Activated T-helper 1 cell treated with anti-CD3 and anti-CD28 coated beads, Interleukin-12 subunit alpha, Interleukin-12 subunit beta, Interleukin-2, Interleukin-4 antibody, amounts not matched to agents 30 ng/mL and 10 ng/mL and 1 ng/mL, durations not matched to agents 14 hours and 24 hours and 36 hours (primary cell): ENCODE results near the gene ITGB1. TPM values are rescaled to one million over a fixed set of nuclear protein-coding genes. Genes with fewer than 3 reads are reported as not detected.
"Not testable (repeated sequence)": the region's sequence is repeated elsewhere in the genome, so short reads cannot be mapped to it uniquely, and the experiment has no call there.

Experiments
- DNase-seq: peaks from one replicate; pipeline ENCODE4 v3.0.0; 2021; ENCODE audit warnings: low spot score
- H3K27ac Mint-ChIP-seq: one replicate; pipeline ENCODE4 v1.8.0; 2021; ENCODE audit warnings: mild to moderate bottlenecking, mixed read lengths
- H3K27me3 Mint-ChIP-seq: one replicate; pipeline ENCODE4 v1.8.0; 2022; ENCODE audit warnings: mild to moderate bottlenecking, moderate library complexity, mixed read lengths; ENCODE audit not compliant: insufficient read depth
- H3K36me3 Mint-ChIP-seq: one replicate; pipeline ENCODE4 v1.8.0; 2021; ENCODE audit warnings: low read depth, mixed read lengths
- H3K4me1 Mint-ChIP-seq: one replicate; pipeline ENCODE4 v1.8.0; 2021; ENCODE audit warnings: low read depth, mixed read lengths
- H3K4me3 Mint-ChIP-seq: one replicate; pipeline ENCODE4 v1.8.0; 2021; ENCODE audit warnings: mild to moderate bottlenecking, moderate library complexity, mixed read lengths
- H3K9me3 Mint-ChIP-seq: one replicate; pipeline ENCODE4 v1.8.0; 2021; ENCODE audit warnings: mixed read lengths
- intact Hi-C: fragments of 100-400 bp; cut with micrococcal nuclease; formaldehyde crosslinking; loops from one replicate; pipeline ENCODE4 v1.15.1; 2024
- total RNA-seq: library from RNA; stranded (reverse); gene quantifications from 2 replicates; pipeline ENCODE4 v1.2.3, GENCODE V29; 2022

Gene ITGB1
- total RNA-seq, 1 donor from 2014 or later: 51.4 TPM

DNA sequence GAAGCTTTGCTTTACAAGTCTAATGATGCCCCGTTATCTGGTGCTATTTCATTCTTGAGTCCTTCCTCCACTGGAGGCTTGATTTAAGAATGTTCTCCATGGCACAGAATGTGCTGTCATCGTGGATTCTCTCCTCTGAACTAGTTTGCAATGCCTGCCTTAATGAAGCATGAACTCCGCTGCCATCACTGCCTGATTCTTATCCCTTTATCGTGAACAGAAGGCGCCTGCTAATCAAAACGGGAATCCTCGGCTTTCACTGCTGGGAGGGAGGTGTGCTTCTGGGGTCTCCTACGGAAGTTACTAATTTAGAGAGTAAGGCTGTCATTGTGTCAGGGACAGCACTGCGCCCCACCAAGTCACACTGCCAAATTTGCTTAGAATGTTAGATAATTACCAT is 56.2 kb downstream of the ITGB1 start:
- peaks cover 11% of the 10 kb centered on the region for H3K36me3 Mint-ChIP-seq
- no peak overlapping the region for H3K4me3 Mint-ChIP-seq
- no peak overlapping the region for H3K27ac Mint-ChIP-seq
- no peak for DNase-seq
- H3K27me3 Mint-ChIP-seq: no peaks in the 10 kb centered on the region
- H3K4me1 Mint-ChIP-seq: no peaks in the 10 kb centered on the region
- H3K9me3 Mint-ChIP-seq: no peaks in the 10 kb centered on the region
- intact Hi-C loops: no loop called here

DNA sequence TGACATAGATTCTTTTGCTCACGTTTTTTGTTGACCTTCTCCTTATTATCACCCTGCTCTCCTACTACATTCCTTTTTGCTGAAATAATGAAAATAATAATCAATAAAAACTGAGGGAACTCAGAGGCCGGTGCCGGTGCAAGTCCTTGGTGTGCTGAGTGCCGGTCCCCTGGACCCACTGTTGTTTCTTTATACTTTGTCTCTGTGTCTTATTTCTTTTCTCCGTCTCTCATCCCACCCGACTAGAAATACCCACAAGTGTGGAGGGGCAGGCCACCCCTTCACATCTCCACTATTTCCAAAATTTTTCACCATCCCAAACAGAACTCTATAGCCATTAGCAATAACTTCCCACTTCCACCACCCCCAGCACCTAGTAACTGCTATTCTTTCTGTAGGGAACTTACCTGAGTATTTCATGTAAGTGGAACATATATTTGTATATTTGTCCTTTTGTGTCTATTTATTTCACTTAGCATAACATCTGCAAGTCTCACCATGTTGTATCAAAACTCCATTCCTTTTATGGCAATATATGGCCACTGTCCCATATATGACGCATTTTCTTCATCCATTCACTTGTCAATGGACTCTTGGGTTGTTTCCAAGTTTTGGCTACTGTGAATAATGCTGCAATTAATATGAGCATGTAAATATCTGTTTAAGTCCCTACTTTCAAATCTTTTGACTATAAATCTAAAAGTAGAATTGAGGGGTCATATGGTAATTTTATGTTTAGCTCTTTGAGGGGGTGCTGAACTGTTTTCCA is 62.6 kb downstream of the ITGB1 start:
- H3K36me3 Mint-ChIP-seq: peaks cover 10% of the 10 kb centered on the region
- H3K27me3 Mint-ChIP-seq, H3K27ac Mint-ChIP-seq, DNase-seq, H3K4me1 Mint-ChIP-seq, H3K4me3 Mint-ChIP-seq, intact Hi-C loops, H3K9me3 Mint-ChIP-seq: not testable (repeated sequence)

DNA sequence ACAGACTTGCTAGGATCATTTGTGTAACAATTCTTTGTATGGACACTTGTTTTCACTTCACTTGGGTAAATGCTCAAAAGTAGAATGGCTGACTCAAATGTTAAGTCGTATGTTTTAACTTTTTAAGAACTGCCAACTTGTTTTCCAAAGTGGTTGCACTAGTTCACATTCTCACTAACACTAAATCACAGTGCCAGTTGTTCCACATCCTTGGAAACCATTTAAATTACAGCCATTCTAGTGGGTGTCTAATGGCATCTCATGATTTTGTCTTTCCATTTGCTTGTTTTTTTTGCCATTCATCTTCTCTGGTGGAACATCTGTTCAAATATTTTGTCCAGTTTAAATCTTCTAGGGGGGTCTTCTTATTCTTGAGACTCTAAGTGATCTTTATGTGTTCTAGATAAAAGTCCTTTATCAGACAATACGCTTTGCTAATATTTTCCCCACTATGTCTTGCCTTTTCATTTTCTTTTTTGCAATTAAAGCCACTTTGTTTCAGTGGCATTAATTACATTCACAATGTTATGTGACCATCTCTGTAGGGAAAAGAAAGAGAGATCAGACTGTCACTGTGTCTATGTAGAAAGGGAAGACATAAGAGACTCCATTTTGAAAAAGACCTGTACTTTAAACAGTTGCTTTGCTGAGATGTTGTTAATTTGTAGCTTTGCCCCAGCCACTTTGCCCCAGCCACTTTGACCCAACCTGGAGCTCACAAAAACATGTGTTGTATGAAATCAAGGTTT is 63.9 kb downstream of the ITGB1 start:
- peaks cover 5% of the 10 kb centered on the region for H3K4me1 Mint-ChIP-seq
- peaks cover 10% of the 10 kb centered on the region for H3K36me3 Mint-ChIP-seq
- H3K27me3 Mint-ChIP-seq: no peaks in the 10 kb centered on the region
- DNase-seq: no peak
- no peaks in the 10 kb centered on the region for H3K9me3 Mint-ChIP-seq
- no peak overlapping the region for H3K4me3 Mint-ChIP-seq
- H3K27ac Mint-ChIP-seq: no peak overlapping the region
- intact Hi-C loops: no loop called here

DNA sequence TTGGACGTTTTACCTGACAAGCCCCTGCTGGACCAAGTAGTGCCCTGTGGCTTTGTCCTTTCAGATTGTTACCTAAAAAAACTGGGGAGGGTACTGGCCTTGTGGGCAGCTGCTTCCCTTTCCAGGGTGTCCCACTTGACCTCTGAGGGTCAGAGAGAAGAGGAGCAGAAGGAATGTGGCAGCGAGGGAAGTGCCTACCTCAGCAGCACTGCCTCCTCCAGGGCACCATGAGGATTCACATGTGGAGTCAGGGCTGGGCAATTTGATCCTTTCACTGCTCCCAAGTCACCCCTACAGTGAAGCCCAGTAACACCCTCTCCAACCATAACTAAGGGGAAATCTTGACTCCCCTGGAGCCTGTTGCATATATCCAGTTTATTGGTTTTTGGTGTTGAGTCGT is 64.6 kb downstream of the ITGB1 start:
- no peak overlapping the region for H3K27ac Mint-ChIP-seq
- no peaks in the 10 kb centered on the region for H3K9me3 Mint-ChIP-seq
- H3K36me3 Mint-ChIP-seq: peaks cover 10% of the 10 kb centered on the region
- intact Hi-C loops: no loop called here
- no peaks in the 10 kb centered on the region for H3K27me3 Mint-ChIP-seq
- no peak overlapping the region for H3K4me3 Mint-ChIP-seq
- no peak for DNase-seq
- peaks cover 5% of the 10 kb centered on the region for H3K4me1 Mint-ChIP-seq

DNA sequence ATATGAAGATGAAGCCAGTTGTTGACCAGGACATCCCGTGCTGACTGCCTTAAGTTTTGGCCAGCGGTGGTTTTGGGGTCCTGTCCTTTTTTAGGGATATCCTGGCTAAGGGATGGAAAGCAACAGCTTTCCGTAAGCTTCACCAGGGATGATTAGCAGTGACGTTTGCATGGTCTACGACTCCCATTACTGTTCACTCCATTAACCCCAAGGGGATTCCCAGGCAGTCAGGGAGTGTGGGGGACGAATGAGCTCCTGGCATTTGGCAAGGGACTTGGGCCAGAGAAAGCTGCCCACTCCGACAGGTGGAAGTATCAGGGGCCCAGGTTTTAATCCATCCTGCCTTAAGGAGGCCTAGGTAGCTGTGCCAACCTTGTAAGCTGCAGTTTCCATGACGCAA is 66.8 kb downstream of the ITGB1 start:
- Mint-ChIP-seq H3K4me3 (no peak overlapping the region), H3K4me1 (peaks cover 5% of the 10 kb centered on the region), H3K27ac (no peak overlapping the region), H3K36me3 (peaks cover 1% of the 10 kb centered on the region), H3K27me3 (no peaks in the 10 kb centered on the region), H3K9me3 (no peaks in the 10 kb centered on the region)
- intact Hi-C loops: no loop called here
- no peak for DNase-seq

DNA sequence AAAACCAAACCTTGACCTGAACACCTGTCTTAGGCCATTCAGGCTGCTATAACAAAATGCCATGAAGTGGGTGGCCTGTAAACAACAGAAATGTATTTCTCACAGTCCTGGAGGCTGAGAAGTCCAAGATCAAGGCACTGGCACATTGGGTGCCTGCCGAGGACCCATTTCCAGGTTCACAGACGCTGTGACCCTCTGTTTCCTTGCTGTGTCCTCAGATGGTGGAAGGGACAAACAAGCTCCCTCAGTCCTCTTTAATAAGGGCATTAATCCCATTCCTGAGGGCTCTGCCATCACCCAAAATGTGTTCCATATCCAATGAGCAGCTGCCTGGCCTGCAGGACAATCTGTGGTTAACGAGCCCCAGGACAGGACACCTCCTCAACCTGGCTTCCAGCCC is 67.6 kb downstream of the ITGB1 start:
- H3K4me1 Mint-ChIP-seq: peaks cover 5% of the 10 kb centered on the region
- DNase-seq: no peak
- H3K36me3 Mint-ChIP-seq: no peaks in the 10 kb centered on the region
- intact Hi-C loops: no loop called here
- H3K4me3 Mint-ChIP-seq: no peak overlapping the region
- no peak overlapping the region for H3K27ac Mint-ChIP-seq
- no peaks in the 10 kb centered on the region for H3K27me3 Mint-ChIP-seq
- no peaks in the 10 kb centered on the region for H3K9me3 Mint-ChIP-seq

DNA sequence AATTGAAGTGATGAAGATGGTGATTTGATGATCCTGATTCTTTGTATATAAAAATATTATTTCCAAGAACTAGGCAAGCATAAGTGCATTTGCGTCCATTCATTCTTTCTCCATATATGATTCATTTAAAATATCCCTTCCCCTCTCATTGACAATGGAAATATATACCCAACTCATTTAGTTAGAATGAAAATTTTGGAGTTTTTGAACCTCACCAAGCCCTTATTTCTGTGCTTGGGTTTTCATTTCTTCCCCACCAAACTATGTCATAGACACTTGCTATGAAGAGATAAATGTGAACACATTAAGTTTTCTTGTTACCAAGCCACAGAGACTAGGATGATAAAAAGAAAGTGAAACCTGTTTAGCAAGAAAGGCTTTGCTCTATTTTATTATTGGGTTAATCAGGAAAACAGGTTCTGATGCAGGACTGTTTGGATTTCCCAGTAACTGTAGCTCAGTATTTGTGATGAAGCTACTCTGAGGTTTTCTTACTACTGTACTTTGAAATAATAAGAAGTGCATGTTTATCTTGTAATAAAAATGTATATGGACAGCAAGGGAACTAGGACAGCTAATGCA is 68.3 kb downstream of the ITGB1 start:
- Mint-ChIP-seq H3K36me3 (no peaks in the 10 kb centered on the region), H3K27ac (no peak overlapping the region), H3K27me3 (no peaks in the 10 kb centered on the region), H3K4me3 (no peak overlapping the region), H3K4me1 (peaks cover 5% of the 10 kb centered on the region), H3K9me3 (no peaks in the 10 kb centered on the region)
- no peak for DNase-seq
- intact Hi-C loops: no loop called here

DNA sequence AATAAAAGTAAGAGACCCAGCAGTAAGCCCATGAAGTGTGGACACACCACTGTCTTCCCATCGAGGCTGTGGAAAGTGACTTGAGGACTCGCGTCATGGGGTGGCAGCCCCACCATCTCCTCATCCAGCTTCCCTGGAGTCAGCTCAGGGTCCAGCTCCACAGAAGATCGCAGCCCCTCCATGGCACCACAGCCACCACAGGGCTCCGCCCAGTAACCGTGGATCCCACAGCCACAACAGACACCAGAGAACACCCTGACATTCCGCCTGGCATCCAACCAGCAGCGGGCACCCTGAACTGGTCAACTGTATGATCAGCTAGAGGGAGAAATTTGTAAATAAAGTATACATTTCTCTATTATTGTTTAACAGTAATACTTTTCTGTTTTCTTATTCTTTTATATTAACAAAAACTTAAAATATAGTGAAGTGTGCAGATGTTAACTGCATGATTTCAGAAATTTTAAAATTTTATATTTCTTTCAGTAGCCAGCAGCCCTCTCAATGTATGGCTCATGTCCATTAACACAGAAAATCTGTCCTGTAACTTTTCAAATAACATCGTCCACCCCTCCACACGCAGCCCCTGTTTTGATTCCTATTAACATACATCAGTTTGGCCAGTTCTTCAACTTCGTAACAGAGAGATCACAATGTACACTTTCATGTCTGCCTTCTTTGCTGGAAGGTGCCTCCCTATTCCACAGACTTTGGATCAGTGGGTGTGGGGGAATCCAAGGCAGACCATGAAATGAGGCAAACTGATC is 69.7 kb downstream of the ITGB1 start:
- no peak for DNase-seq
- intact Hi-C loops: no loop called here
- Mint-ChIP-seq H3K27me3 (no peaks in the 10 kb centered on the region), H3K36me3 (no peaks in the 10 kb centered on the region), H3K27ac (no peak overlapping the region), H3K4me3 (no peak overlapping the region), H3K9me3 (no peaks in the 10 kb centered on the region), H3K4me1 (peaks cover 5% of the 10 kb centered on the region)

DNA sequence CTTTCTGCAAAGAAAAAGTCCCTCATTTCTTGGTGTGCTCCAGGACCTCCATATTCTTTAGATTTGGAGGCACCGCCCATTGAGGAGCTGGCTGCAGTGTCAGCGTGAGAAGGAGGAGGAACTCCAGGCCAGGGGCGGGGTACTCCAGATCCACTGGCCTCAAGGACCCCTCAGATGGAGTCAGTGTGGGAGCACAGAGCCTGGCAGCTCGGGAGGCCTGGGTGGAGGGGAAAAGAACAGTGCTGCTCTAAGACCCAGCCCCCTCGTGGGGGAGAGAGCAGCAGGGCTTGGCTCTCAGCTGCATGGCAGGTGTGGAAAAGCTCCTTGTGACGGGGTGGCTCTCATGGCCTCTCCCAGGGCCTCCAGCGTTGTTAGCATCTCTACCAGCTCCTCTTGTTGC is 70.5 kb downstream of the ITGB1 start:
- Mint-ChIP-seq H3K36me3 (no peaks in the 10 kb centered on the region), H3K4me1 (peaks cover 5% of the 10 kb centered on the region), H3K27me3 (no peaks in the 10 kb centered on the region), H3K9me3 (no peaks in the 10 kb centered on the region), H3K4me3 (no peak overlapping the region), H3K27ac (no peak overlapping the region)
- intact Hi-C loops: no loop called here
- no peak for DNase-seq

DNA sequence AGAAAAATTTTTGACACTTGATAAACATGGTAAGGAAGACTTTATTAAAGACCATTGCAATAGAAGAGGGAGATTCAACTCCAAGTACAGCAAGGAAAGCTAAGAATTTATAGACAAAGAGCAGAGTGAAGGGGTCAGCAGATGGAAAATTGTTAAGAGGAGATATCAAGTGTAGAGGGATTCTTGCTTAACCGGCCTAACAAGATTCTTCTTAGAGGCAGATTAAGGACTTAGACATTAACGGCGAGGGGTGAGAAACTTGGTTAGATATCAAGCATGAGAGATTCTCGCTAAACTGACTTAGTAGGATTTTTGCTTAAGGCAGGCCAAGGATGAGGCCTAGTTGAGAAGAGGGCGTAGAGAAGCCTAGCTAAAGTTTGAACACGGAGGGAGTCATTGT is 76.0 kb downstream of the ITGB1 start:
- Mint-ChIP-seq H3K27me3 (no peaks in the 10 kb centered on the region), H3K9me3 (no peaks in the 10 kb centered on the region), H3K4me1 (no peaks in the 10 kb centered on the region), H3K27ac (no peak overlapping the region), H3K36me3 (no peaks in the 10 kb centered on the region), H3K4me3 (no peak overlapping the region)
- intact Hi-C loops: no loop called here
- DNase-seq: no peak

DNA sequence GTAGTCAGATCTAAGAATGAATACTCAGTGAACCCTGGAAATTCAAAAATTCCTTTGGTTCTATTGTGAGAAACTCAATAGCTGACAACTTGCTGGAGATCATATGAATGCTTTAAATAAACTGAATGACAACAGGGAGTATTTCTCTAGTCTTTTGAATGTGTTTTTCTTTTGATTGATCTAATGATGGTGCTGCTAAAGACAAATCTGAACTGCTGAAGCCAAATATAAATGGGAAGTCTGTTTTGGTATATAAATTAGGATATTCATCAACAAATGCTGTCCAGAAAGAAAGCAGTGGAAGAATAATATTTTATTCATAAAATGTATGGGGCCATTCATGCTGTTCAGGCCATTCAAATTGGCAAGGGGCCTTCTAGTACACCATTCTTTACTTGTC is 79.4 kb downstream of the ITGB1 start:
- H3K36me3 Mint-ChIP-seq: no peaks in the 10 kb centered on the region
- no peak for DNase-seq
- H3K27ac Mint-ChIP-seq: no peak overlapping the region
- no peaks in the 10 kb centered on the region for H3K9me3 Mint-ChIP-seq
- H3K4me1 Mint-ChIP-seq: no peaks in the 10 kb centered on the region
- H3K27me3 Mint-ChIP-seq: no peaks in the 10 kb centered on the region
- H3K4me3 Mint-ChIP-seq: no peak overlapping the region
- intact Hi-C loops: no loop called here

DNA sequence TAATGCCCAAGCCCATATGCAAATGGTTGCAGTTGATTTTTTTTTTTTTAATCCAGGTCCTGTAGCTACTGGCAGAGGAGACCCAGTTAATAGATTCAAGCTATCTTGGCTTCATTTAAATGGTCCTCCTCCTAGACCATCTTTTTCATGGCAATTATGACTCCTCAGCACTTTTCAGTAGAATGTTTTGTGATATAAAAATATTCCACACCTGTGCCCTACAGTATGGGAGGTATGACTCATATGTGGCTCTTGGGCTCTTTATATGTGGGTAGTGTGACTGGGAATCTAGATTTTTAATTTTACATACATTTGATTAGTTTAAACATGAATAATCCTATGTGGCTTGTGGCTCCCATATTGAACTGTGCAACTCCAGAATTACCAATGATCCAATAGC is 80.1 kb downstream of the ITGB1 start:
- no peak overlapping the region for H3K4me3 Mint-ChIP-seq
- intact Hi-C loops: no loop called here
- H3K27ac Mint-ChIP-seq: no peak overlapping the region
- H3K4me1 Mint-ChIP-seq: no peaks in the 10 kb centered on the region
- DNase-seq: no peak
- H3K9me3 Mint-ChIP-seq: no peaks in the 10 kb centered on the region
- no peaks in the 10 kb centered on the region for H3K27me3 Mint-ChIP-seq
- H3K36me3 Mint-ChIP-seq: no peaks in the 10 kb centered on the region

DNA sequence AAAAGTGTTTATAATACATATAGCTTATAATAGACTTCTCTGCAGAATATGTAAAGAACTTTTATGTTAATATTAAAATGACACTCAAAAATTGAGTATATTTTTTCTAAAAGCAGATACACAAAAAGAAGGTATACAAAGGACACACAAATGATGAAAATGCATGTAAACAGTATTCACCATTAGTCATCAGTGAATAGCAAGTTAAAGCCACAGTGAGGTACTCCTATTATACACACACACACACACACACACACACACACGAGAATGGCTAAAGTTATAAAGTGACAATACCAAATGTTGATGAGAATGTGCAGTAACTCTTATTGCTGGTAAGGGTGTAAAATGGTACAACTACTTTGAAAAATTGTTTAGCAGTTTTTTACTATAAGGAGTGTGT is 92.9 kb downstream of the ITGB1 start:
- H3K36me3 Mint-ChIP-seq: no peaks in the 10 kb centered on the region
- peaks cover 2% of the 10 kb centered on the region for H3K27me3 Mint-ChIP-seq
- H3K4me3 Mint-ChIP-seq: no peak overlapping the region
- H3K4me1 Mint-ChIP-seq: no peaks in the 10 kb centered on the region
- intact Hi-C loops: no loop called here
- no peaks in the 10 kb centered on the region for H3K9me3 Mint-ChIP-seq
- no peak overlapping the region for H3K27ac Mint-ChIP-seq
- no peak for DNase-seq
